DMS153 treated with DMSO at 0.1 percent for 48 hours (cell line): ENCODE measurements around the gene STPG2.

Experiments
- DNase-seq: peaks from one replicate; lab custom pipeline; 2025; ENCODE audit not compliant: unreplicated experiment; lab: John Stamatoyannopoulos, UW

STPG2 gene

GRCh38 chr4:98094118-98094517 lies 49.2 kb downstream of the STPG2 start:
- DNase-seq = no peak

DNA sequence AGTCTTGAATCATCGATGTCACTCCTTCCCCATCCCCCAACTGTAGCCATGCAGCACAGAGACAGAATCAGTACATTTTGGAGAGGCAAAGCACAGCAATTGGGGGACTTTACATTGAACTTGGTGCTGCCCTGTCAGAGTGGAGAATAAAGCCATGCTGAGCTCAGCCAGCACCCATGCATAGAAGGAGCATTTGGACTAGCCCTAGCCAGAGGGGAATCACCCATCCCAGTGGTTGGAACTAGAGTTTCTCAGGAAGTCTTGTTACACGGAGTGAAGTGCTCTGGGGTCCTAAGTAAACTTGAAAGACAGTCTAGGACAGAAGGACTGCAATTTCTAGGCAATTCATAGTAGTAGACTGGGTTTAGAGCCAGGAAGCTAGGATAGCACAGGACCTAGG lies 49.6 kb downstream of the STPG2 start:
- DNase-seq = no peak

- no peak for DNase-seq
These were observed 50.3 kb downstream of the STPG2 start for GRCh38 chr4:98092833-98093439.

- no peak for DNase-seq
These were observed 61.3 kb downstream of the STPG2 start for GRCh38 chr4:98081936-98082335.

GRCh38 chr4:98068495-98068894 lies 74.8 kb downstream of the STPG2 start:
- no peak for DNase-seq

DNA sequence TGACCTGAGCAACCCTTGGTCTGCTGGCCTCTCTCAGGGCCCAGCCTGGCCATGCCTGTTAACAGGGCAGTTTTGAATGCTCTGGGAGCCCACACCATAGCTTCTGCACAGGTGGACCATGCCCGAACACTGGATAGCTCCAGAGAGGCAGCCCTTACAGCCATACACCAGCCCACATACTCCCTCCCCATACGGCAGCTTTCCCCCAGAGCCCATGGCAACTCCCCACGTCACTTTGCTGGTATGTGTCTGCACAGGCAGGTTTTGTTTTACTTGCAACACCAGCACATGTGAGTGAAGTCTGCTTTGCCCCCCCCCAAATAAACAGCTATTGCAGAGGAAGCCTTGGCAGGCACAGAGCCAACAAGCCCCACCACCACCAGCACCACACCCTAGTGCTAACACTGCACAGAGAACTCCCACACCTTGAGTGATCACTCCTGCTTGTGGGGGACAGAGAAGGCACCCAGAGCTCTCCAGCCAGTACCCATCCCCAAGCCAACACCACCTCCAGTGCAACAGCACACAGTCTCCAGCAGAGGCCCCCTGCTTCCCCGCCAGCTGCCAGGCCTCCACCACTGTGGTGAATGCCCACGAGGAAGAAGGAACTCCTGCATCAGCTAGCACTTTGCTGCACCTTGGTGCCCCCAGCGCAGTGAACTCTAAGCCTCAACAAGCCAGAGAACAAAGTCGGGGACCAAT lies 87.3 kb downstream of the STPG2 start:
- no peak for DNase-seq

DNA sequence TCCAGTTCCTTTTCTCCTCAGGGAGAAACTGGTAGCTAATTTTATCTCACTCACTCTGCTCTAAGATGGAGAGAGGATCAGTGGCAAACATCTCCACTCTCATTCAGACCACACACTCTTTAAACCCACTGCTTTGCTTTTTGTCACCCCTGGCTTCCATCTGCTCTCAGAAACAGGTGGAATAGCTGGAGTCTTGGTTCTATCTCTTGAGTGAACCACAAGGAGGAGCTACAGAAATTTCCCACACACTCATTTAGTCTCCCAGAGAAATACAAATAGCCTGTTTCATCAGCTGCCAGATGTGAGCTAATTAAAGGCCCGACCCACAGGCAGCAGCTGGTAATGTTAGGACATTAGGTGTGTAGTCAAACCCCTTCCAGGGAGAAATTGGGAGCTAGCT lies 96.6 kb downstream of the STPG2 start:
- no peak for DNase-seq

GRCh38 chr4:98030059-98030458 lies 113.2 kb downstream of the STPG2 start:
- DNase-seq = no peak

DNA sequence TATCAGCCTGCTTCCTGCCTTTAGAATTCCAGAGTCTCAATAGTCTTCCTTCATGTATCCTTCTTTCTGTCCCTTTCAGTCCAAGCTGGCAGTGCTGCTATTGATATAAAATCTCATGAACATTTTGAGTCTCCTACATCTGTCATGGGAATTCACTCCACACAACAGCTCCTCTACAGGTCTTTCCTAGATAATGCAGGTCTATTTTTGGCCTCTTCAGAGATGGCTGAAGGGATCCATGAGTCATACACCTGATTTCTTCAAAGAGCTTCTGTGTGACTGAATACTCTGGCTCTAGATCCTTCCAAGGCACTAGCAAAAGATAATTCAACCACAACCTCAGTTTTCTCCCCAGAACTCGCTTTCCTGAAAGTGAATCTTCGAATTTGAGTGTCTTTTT lies 115.4 kb downstream of the STPG2 start:
- no peak for DNase-seq

DNA sequence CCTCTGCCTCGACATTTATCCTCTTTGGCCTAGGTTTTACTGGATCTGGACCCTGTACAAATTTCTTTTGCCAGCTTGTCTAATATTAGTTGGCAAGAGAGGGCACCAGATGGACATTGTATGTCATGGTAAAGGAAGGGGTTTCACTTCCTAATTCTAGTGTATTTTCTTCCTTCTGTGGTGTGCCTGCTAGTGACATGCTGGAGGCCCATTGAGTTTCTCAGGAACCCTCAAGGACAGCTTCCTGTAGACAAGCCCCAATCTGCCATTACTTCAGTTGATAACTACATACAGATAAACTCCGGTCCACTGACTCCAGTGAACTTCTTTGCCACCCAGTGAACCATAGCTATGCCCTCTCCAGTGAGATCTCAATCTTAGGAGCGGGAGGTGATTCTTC lies 116.9 kb downstream of the STPG2 start:
- DNase-seq = no peak

GRCh38 chr4:98006814-98007412 lies 136.4 kb downstream of the STPG2 start:
- DNase-seq = no peak

- no peak for DNase-seq
These were observed 137.2 kb downstream of the STPG2 start for GRCh38 chr4:98006060-98006459.

DNA sequence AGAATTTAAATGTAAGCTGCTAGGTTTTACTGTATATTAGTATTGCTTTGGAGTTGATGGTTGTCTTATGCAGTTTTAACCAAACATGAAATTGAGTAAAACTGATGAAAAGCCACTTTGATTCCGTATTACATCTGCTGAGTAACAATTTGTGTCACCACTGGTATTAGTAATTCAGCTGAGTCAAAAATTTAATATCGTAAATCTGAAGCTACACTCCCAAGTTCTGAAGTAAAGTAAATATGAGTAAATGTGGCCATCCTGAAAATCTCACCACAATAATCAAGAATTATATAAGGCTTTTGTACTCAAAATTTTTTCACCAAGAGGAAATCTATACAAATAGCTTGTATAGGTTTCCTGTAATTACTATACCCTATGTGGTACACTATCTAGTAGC lies 142.3 kb downstream of the STPG2 start:
- no peak for DNase-seq

DNA sequence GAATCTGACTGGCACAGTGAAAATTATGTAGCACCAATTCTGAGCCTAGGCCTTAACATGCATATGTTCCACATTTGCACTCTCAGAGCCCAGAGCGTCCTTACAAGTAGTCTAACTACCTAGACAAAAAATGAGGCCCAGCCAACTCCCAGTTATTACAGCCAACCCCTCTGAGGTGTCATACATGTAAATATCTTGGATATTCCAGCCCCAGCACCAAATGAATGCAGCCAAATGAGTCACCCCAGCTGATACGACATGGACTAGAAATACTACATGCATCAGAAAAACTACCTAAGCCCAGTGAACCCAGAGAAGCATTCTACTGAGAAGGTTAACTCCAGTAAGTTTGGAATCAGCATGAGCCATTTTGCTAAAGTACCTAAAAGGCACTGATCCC lies 145.1 kb downstream of the STPG2 start:
- DNase-seq = no peak

- no peak for DNase-seq
These were observed 148.4 kb downstream of the STPG2 start for GRCh38 chr4:97994765-97995465.

GRCh38 chr4:97990409-97990808 lies 152.9 kb downstream of the STPG2 start:
- no peak for DNase-seq

GRCh38 chr4:97987019-97987648 lies 156.1 kb downstream of the STPG2 start:
- DNase-seq = peak; percentile 25

DNA sequence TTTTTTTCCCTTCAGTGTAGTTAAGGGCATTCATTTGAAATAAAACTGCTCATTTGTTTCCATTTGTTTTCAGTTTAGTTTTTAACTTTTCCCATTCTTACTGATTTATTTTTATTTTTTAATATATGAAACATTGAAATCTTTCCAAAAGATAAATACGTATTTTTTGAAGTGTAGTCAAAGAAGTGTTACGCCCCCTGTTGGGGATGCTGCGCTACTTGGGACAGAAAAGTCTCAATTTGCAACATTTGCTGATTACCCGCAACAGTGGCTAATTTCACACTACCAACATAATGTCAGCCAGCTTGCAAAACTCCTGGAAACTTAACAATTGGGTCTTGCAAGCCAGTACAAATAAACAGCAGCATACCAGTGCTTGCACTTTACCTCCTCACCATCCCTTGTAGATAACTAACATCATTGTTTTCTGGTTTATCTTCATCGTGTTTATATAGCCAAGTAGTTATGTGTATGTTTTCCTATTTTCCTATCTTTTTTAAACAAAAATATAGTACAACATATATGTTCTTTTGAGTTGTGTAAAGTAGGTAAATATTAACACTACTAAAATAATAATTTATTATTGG lies 158.6 kb downstream of the STPG2 start:
- no peak for DNase-seq

- DNase-seq = no peak
These were observed 164.3 kb downstream of the STPG2 start for GRCh38 chr4:97978791-97979488.

DNA sequence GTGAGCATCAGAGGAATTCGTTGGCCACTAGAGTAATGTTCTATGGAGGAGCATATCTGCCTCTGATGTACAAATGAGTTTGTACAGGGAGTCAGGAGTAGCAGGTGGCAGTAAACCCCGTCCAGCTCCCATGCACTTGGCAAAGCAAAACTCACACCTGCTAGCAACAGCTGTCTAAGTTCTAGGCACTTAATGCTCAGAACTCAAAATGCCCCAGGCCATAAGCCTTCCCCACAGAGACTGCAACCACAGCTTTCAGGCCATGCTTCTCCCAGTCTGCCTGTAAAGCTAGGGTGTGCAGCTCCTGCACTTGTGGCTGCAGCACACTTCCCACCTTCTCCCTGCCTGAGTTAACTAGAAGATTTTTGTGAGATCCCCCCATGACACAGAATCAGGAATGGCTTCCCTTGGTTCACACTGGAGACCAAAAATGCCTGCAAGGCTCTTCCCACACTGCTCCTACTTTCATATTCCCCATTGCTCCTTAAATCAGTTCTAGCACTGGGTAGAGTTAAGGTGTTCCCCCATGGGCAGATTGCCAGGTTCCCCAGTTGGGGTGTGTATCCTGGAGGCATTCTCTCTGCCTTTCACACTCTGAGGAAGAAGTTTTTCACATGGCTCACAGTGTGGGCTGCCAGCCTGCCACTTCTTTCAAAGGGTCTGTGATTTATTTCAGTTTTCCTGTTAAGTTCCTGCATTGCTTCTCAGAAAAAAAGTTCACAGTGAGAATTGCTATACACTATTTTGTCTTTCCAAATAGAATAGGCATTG lies 189.9 kb downstream of the STPG2 start:
- no peak for DNase-seq
